Measurements from ENCODE around the gene HTR6.

Gene HTR6

DNA sequence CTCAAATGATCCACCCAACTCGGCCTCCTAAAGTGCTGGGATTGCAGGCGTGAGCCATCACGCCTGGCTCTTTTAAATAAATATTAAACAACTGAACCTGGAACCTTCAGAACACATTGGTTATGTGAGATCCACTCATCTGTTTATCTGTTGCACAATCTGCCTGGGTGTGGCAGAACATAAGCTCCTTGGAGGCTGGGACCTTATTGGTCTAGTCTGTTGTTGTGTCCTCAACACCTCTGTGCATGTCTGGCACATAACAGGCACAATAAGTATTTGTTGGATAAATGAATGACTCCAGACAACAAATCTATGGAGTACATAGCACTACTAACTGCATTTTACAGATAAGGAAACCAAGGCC, 24.7 kb upstream of the HTR6 start:
- no peak for DNase-seq

DNA sequence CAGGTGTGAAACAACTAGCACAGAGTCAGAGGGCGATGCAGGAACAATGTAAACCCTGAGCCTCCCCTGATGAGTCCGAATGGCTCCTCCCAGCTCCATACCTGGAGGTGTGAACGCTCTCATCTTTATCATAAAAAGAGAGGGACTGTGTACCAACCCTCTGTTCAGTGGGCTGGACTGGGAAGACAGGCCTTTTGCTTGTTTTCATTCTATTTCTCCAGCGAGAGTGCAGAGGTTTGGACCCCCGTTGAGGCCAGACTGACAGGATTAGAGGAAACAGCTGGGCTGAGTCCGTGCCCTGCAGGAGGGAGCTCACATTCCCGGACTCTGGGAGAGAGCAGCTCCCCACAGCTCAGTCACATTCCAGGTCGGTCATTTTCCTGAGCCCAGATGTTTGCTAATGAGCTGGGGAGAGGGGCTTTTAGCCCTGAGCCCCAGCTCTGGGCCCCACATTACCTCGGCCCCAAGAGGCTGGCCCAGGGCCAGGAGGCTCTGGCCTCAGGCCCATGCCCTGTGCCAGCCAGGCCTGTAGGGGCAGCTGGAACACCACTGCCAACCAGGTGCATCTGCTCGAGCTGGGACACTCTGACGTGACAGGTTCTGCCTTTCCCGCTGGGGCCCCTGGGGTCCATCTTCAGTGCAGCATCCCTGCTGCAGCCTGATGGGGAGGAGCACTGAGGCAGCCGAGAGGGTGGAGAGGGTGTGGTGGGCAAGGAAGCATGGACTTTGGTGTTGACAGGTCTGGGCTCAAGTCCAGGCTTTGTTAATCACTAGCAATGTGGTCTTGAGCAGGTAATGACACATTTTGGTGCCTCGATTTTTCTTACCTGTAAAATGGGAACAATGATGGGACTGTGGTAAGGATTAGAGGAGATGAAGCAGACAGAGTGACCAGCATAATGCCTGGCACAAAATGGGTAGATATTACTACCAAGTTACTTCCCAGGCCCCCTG, 24.0 kb upstream of the HTR6 start:
- peak; percentile 65 for DNase-seq

DNA sequence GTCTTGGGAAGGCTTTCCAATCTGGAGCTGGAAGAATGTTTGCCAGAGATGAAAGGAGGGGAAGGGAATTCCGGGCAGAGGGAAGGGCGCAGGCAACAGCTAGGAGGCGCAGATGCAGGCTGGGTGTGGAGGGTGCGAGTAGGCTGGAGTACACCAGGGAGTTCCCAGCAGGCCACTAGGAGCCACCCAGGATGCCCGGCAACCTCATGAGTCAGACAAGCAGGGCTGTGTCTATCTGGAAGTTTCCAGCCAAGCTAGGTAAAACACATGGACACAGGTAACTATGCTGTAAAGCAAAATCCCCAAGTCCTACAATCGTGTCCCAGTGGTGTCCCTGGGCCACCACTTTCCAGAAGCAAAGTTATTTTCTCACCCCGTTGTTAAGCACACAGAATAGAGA, 21.6 kb upstream of the HTR6 start:
- DNase-seq = no peak

DNA sequence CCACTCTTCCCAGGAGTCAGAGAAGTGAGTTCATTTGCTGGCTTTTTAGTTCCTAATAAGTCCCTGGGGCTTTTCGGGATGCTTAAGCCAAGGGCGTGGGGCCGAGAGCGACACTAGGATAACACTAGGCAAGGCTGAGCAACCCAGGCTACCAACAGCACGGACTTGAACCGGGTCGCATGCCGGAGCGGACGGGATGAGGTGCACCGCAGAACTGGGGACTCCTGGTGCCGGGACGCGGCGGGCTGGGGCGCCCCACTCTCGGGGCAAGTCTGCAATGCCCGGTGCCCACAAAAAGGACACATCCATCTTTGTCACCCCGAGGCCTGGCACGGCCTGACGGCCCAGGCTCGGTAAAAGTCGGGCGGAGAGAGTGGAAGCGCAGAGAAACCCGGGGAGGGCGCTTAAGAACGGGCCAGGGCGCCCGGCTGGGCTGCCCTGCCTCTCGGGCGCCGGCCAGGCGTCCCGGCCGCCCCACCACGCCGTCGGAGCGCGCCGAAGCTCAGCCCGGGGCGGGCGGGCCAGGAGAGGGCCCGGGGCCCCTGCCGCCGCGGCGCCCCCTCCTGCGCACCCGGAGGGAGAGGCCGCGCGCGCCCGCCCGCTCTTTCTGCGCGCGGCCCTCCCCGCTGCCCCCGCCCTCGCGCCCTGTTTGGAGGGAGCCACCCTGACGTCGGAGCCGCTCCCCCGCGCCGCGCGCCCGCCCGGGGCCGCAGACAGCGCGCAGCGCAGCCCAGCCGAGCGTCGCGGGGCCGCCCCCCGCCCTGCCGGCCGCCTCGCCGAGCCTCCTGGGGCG, 20.9 kb upstream of the HTR6 start, which contains the start of gene NBL1:
Gene NBL1, plus strand, starts transcription at position 710 of the 793 bp plus-strand sequence. CDS start 10,720 bp downstream, outside the sequence.
- DNase-seq = no peak

DNA sequence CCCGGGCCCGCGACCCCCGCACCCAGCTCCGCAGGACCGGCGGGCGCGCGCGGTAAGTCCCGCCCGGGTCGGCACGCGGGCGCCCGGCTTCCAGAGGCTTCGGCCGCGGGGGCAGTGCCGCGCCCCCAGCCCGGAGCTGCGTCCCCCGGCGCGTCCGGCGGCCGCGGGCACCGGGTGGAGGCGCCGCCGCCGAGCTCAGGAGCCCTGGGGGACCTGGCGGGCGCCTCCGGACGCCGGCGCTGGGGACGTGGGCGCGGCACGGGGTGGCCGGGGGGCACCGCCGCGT, 20.3 kb upstream of the HTR6 start:
- no peak for DNase-seq

DNA sequence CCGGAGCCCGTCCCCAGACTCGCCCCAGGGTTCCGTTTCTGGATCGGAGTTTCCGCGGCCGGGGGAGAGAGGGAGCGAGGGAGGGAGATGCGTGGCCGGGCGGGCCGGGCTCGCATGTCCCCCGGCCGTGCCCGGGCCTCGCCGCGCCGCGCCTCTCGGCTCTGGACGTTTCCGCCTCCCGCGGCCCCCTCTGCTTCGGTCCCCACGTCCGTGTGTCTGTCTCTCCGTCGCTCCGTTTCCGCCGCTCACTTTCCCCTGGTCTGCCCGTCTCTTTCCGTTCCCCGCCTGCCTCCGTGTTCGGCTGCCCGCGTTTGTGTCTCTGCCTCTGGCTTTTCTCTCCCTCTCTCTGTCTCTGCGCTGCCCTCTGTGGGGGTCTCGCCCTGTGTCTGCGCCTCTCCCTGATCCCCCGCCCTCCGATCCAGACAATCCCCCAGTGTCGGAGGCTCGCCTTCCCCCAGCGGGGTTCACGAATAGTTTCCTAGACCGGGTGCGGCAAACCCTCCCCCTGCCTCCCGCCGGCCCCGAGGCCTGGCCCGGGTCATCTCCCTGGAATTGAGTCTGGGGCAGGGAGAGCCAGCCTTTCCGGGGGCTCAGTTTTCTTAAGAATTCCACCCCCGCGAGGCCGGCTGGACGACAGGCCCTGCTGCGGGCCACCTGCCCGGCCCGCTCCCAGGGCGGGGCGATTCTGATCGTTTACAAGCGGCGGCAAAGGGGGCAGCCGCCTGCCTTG, 19.8 kb upstream of the HTR6 start:
- DNase-seq = no peak

DNA sequence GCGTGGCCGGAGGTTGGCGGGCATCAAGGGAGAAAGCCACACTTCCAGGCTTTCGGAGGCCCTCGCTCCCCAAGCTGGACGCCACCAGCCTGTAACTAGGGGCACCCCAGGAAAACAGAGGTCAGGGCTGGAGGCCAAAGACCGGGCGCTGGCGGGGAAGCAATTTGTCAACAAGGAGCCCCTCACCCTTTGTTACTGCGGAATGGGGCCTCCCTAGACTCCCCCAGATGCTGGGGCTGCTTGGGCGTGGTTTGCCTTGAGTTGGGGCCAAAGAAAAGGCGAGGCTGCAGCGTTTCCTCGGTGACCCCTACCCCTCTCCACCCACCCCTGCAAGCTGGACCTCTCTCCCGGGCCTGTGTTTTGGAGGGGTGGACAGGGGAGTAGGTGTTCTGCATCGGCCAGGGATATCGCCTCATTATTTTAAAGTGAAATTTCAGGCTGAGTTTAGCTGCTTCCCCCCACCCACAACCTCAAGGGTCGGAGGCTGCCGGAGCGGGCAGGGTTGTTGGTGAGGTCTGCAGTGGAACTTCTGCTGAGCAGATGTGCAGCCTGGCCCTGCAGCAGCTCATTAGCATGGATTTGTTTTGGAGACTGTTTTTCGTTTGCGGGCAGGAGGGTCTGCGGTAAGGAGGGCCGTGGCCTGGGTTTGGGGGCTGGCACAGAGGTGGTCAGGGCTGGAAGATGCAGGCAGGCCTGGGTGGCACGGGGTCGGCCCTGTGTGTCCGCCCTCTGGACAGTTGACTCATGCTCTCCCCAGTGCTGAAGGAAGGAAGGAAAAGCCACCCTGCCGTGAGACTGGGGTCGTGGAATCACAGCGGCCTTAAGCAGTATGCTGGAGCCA, 19.0 kb upstream of the HTR6 start:
- no peak for DNase-seq

DNA sequence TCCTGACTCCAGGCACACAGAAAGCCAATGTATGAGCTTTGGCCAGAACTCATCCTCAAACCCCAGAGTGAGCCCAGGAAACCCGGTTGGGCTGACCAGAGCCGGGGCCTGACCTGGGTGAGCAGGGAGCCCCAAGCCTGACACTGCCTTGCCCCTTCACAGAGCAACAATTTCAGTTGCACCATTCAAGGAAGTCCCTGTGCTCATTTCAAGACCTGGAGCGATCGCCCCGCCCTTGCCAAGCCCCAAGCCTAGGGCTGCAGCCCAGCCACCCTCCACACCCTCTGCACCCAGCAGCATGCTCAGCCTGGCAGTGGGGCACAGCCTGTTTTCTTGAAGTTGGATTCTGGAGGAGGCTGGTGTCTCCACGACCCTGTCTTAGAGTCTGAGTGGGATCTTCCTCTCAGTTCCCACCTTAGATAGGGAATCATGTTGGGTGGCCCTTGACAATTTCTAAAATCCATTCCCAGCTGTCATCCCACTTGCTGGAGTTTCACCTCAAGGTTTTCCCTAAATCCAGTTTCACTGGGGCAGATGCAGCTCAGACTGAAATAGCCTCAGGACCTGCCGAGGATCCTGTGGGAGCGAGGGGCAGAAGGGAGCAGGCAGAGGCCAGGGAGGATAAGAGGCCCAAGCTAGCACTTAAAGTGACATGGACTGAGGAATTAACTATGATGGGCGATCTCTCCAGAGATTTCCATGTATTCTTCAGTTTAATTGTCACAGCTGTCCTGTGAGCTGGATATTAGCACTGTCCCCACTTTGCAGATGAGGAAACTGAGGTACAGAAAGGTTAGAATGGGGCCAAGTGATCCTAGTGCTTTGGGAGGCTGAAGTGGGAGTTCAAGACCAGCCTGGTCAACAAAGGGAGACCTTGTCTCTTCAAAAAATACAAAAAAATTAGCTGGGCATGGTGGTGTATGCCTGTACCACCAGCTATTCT, 18.0 kb upstream of the HTR6 start:
- DNase-seq = no peak

DNA sequence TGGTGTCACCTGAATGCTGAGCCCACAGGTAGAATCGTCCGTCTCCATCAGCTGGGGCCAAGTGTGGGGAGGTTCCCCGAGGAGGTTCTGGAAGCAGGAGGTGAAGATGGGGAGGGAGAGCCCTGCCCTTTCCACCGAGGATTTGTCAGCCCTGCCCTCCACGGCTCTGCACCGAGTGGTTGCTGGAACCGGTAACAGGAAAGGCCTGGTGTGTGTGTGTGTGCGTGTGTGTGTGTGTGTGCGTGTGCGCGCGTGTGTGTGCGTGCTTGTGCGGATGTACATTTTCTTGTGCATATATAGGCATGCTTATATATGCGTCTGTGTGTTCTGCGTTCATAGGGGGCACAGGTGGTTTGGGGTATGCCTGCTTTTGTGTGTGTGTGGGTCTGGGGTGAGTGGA, 17.0 kb upstream of the HTR6 start:
- no peak for DNase-seq

DNA sequence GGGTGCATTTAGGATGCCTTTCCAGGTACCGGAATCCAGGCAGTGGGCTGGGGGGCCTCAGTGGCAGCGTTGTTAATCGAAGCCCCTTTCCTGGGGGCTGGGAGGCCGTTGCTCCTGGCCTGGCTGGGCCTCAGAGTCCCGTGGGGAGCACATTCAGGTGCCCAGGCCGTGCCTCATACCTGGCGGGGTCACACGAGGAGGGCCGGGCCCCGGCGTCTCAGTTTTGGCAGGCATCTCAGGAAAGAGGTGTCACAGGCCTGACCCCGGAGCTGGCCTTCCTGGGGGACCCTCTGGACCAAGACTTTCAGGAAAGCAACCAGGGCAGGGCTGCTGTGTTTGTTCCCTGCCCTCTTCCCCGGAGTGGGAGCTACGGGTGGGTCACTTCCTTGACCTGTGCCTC, 16.4 kb upstream of the HTR6 start:
- DNase-seq = no peak

DNA sequence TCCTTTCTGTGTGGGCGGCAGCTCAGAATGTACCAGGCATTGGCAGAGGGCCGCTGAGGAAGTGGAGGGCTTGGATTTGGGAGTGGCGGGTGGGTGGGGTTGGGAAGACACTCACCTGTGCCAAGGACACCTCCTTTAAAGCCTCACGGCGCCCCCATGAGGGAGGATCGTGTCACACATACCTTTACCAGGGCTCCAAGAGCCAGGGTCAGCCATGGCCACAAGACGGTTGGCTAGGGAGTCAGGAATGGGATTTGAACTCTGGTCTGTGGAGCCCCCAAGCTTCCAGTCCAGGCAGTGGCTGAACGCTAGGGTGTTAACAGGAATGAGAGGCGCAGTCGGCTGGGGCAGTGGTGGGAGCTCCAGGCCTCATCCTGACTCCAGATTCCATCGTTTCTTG, 16.0 kb upstream of the HTR6 start:
- peak; percentile 23 for DNase-seq

DNA sequence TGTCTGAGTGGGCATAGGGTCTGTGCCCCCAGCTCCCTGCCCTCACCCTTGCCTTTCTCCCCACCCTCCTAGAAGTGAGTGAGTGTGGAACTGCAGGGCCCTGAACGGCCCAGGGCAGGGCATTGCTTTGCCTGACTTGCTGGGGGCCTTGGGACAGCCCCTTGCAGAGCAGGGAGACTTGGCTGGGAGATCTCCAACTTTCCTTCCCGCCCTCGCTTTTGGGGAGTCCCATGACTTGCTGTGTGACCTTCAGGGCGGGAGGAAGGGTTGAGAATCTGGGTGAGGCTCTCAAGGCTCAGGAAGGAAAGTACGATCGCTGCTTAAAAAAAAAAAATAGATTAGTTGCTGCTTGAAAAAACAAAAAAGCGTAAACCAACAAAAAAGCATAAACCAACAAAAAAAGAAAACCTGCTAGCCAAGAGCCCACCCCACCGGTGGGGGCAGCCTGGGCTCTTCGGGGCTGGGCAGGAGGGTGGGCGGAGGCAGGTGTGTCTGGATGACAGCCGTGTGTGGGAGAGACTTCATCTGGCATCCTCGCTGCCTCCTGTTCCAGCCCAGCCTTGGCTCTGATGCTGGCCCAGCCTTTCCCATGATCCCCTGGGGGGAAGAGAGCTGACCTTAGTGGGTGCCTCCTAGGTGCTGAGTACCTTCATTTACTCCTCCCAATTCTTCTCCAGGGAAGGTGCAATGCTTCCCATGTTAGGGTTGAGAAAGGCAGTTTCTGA, 14.1 kb upstream of the HTR6 start:
- DNase-seq = peak; percentile 60

DNA sequence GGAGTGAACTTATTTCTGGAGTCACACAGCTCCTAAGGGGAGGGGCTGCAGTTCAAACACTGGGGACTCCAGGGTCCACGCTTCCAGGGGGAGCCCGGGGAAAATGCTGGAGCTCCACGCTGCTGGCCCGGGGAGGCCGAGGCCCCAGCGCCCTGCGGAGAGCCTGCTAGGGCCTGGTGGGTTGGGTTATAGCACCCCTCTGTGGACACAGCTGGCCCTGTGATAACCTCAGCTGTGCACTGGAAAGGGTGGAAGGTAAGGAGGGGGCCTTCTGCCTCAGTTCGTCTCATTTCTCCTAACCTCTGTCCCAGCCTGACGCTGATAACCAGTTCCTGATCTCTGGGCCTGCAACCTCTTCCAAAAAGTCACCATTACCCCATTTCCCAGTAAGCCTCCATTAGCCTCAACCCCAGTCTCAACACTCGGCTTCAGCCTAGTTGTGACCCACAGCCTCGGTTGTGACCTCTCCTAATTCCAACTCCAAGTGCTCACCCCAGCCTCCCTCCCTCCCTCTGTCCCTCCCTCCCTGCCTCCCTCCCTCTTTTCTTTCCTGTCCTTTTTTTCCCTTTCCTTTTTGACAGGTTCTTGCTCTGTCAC, 13.4 kb upstream of the HTR6 start:
- peak; percentile 60 for DNase-seq

DNA sequence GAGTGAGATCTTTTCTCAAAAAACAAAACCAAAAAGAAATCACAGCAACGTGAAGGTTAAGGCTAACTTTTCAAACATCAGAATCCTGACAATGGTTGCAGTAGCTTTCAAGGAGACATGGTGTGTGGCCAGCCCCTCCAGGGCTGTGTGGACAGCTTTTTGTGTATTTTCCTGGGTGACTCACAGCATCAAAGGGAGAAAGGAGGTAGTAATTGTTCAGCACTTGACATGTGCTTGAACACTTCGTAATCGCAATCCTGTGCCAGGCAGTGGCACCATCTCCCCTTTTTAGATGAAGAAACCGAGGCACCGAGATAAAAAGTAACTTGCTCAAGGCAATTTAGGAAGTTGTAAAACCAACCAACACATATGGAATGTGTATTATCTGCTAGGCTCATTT, 10.3 kb upstream of the HTR6 start:
- peak; percentile 33 for DNase-seq

DNA sequence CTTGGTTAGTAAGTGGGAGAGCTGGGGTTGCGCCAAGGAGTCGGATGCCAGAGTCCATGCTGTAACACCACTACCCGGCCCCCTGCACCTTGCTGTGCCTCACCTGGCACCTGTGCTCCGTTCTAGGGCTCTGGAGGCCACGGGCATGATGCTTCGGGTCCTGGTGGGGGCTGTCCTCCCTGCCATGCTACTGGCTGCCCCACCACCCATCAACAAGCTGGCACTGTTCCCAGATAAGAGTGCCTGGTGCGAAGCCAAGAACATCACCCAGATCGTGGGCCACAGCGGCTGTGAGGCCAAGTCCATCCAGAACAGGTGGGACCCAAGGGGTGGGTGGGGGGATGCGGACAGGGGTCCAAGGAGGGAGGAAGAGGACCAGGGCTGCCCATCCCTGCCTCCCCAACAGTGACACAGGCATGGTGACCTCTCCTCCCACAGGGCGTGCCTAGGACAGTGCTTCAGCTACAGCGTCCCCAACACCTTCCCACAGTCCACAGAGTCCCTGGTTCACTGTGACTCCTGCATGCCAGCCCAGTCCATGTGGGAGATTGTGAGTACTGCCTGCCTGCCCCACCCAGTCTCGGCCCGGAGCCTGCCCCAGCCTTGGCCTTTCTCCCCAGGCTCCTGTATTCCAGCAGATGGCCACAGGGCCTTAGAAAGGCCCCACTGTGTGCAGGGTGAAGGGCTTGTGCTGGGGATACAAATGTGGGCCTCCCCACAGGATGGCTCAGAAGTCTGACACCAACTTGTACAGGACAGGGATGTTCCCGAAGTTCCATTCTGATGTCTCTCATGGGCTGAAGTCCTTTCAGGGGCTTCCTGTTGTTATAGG, 9.6 kb upstream of the HTR6 start:
- peak; percentile 84 for DNase-seq

DNA sequence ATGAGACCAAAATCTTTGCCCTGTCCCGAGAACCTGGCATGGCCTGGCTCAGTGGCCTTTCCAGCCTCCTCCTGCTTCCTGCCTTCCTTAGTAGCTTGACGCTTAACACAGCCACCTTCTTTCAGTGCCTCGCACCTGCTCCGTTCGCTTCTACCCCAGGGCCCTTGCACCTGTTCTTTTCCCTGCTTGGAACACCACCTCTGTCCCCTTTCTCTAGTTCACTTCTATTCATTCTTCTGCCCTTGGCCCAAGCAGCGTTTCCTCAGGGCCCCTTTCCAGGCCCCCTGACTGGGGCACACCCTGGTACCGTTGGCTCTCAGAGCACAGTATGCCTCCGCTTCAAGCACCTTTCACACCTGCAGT, 9.0 kb upstream of the HTR6 start:
- DNase-seq = no peak

DNA sequence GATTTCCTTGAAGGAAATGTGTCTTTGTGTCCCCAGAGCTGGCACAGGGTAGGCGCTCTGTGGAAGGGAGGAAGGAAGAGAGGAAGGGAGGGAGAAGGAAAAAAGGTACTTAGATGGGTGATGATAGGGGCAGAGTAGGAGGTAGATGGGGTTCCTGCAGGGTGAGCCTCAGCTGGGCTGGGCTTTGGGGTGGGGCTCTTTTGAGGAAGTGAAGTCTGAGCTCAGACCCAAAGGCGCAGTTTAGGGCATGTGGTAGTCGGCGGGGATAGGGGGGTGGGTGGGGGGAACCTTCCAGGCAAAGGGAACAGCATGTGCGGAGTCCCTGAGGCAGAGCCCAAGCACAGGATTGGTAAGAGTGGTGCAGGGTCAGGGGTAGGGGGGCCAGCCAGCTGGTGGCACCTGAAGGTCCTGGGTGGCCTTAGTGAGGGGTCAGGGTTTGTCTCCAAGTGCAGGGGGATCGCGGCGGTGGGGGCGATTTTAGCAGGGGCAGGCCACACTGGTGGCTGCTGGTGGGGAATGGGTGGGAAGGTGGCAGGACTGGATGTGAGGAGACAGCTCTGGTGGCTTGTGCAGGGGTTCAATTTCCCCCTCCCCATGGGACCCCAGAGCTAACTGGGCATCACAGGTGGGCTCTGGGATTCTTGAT, 8.4 kb upstream of the HTR6 start:
- no peak for DNase-seq

DNA sequence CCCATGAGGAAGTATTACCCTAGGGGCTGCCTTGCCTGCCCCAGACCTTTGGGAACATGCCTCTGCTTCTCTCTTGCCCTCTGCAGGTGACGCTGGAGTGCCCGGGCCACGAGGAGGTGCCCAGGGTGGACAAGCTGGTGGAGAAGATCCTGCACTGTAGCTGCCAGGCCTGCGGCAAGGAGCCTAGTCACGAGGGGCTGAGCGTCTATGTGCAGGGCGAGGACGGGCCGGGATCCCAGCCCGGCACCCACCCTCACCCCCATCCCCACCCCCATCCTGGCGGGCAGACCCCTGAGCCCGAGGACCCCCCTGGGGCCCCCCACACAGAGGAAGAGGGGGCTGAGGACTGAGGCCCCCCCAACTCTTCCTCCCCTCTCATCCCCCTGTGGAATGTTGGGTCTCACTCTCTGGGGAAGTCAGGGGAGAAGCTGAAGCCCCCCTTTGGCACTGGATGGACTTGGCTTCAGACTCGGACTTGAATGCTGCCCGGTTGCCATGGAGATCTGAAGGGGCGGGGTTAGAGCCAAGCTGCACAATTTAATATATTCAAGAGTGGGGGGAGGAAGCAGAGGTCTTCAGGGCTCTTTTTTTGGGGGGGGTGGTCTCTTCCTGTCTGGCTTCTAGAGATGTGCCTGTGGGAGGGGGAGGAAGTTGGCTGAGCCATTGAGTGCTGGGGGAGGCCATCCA, 7.8 kb upstream of the HTR6 start:
- no peak for DNase-seq

All from NCI-H1092 treated with DMSO at 0.1 percent for 48 hours (cell line).